ENCODE data around the gene ADPGK. TPM values are rescaled to one million over a fixed set of nuclear protein-coding genes. Genes with fewer than 3 reads are reported as not detected.
"Not testable (repeated sequence)": the region's sequence is repeated elsewhere in the genome, so short reads cannot be mapped to it uniquely, and the experiment has no call there.

Gene ADPGK
- total and polyA plus RNA-seq, 8 donors = 54.8 to 89.6 (median 75.0) TPM

- peaks cover 0 to 47% of the 10 kb centered on the region in 2 donors for H3K36me3 ChIP-seq
- no peak overlapping the region for H3K27ac ChIP-seq
- no peak for DNase-seq
- H3K4me3 ChIP-seq = no peak overlapping the region
- ATAC-seq = no peak
- intact Hi-C loops (cut with DNase I) = no loop called here
- H3K27me3 ChIP-seq = no peaks in the 10 kb centered on the region
- no peaks in the 10 kb centered on the region for H3K9me3 ChIP-seq
- TF ChIP-seq CTCF (IDR thresholded peaks at IDR 0.05) = no peak
- H3K4me1 ChIP-seq = no peaks in the 10 kb centered on the region
Observed at GRCh38 chr15:72732516-72732915, 51.0 kb downstream of the ADPGK start.

GRCh38 chr15:72732086-72732485 lies 51.5 kb downstream of the ADPGK start:
- H3K9me3 ChIP-seq = no peaks in the 10 kb centered on the region
- no peak for TF ChIP-seq CTCF (IDR thresholded peaks at IDR 0.05)
- intact Hi-C loops (cut with DNase I) = no loop called here
- H3K4me3 ChIP-seq = no peak overlapping the region
- H3K27ac ChIP-seq = no peak overlapping the region
- H3K4me1 ChIP-seq = no peaks in the 10 kb centered on the region
- no peak for DNase-seq
- peaks cover 0 to 42% of the 10 kb centered on the region in 2 donors for H3K36me3 ChIP-seq
- no peak for ATAC-seq
- H3K27me3 ChIP-seq = no peaks in the 10 kb centered on the region

- intact Hi-C loops (cut with DNase I) = no loop called here
- TF ChIP-seq CTCF (IDR thresholded peaks at IDR 0.05) = no peak
- no peak for ATAC-seq
Observed at GRCh38 chr15:72728821-72729220, 54.7 kb downstream of the ADPGK start.

GRCh38 chr15:72728249-72728648 lies 55.3 kb downstream of the ADPGK start:
- H3K27ac ChIP-seq; H3K27me3 ChIP-seq; H3K4me3 ChIP-seq; DNase-seq; H3K4me1 ChIP-seq; intact Hi-C loops (cut with DNase I); ATAC-seq; H3K9me3 ChIP-seq: not testable (repeated sequence)
- H3K36me3 ChIP-seq = peaks cover 0 to 16% of the 10 kb centered on the region in 2 donors

More at GRCh38 chr15:72728821-72729220, 54.7 kb downstream of the ADPGK start:
- Histone ChIP-seq H3K4me1 (no peaks in the 10 kb centered on the region), H3K27me3 (no peaks in the 10 kb centered on the region), H3K4me3 (no peak overlapping the region), H3K27ac (no peak overlapping the region), H3K36me3 (peaks cover 0 to 16% of the 10 kb centered on the region in 2 donors), H3K9me3 (no peaks in the 10 kb centered on the region)
- DNase-seq = no peak

- H3K27me3 ChIP-seq = no peaks in the 10 kb centered on the region
- no peak for DNase-seq
- TF ChIP-seq CTCF (IDR thresholded peaks at IDR 0.05) = no peak
- H3K4me1 ChIP-seq = no peaks in the 10 kb centered on the region
- H3K9me3 ChIP-seq = no peaks in the 10 kb centered on the region
- H3K27ac ChIP-seq = no peak overlapping the region
- intact Hi-C loops (cut with DNase I) = no loop called here
- peaks cover 0 to 12% of the 10 kb centered on the region in 2 donors for H3K36me3 ChIP-seq
- H3K4me3 ChIP-seq = no peak overlapping the region
- ATAC-seq = no peak
Observed at GRCh38 chr15:72727154-72727553, 56.4 kb downstream of the ADPGK start.

- H3K27me3 ChIP-seq; DNase-seq; ATAC-seq; H3K9me3 ChIP-seq; H3K4me3 ChIP-seq; H3K27ac ChIP-seq; H3K4me1 ChIP-seq; intact Hi-C loops (cut with DNase I); H3K36me3 ChIP-seq: not testable (repeated sequence)
Observed at GRCh38 chr15:72725851-72726250, 57.7 kb downstream of the ADPGK start.
